Type B pancreatic cell (in vitro differentiated cells): ENCODE measurements around the gene TEX51. TPM values are rescaled to one million over a fixed set of nuclear protein-coding genes. Genes with fewer than 3 reads are reported as not detected.

Source experiments
- DNase-seq: peaks from one replicate; pipeline ENCODE4 v3.0.0; 2021; ENCODE audit warnings: mixed read lengths; ENCODE audit not compliant: unreplicated experiment; ENCODE audit errors: extremely low spot score
- H3K27ac Mint-ChIP-seq: 2 replicates; pipeline ENCODE4 v1.8.0; 2021; ENCODE audit warnings: mild to moderate bottlenecking, mixed read lengths
- H3K27me3 Mint-ChIP-seq: 2 replicates; pipeline ENCODE4 v1.8.0; 2021; ENCODE audit warnings: mixed read lengths
- H3K36me3 Mint-ChIP-seq: 2 replicates; pipeline ENCODE4 v1.8.0; 2021; ENCODE audit warnings: mixed read lengths
- H3K4me1 Mint-ChIP-seq: one replicate; pipeline ENCODE4 v1.8.0; 2021; ENCODE audit warnings: mixed read lengths; ENCODE audit not compliant: unreplicated experiment
- H3K4me3 Mint-ChIP-seq: 2 replicates; pipeline ENCODE4 v1.8.0; 2021; ENCODE audit warnings: mild to moderate bottlenecking, mixed read lengths
- H3K9me3 Mint-ChIP-seq: 2 replicates; pipeline ENCODE4 v1.8.0; 2021; ENCODE audit warnings: mixed read lengths
- CTCF ChIP-seq: fragments of 200-600 bp; sonication (generic); conservative IDR thresholded peaks from 2 replicates; pipeline ENCODE4 v1.5.0; 2021; ENCODE audit warnings: antibody characterized with exemption, mild to moderate bottlenecking
- total RNA-seq: library from RNA; stranded (reverse); gene quantifications from 2 replicates; pipeline ENCODE4 v1.2.1, GENCODE V29; 2021; ENCODE audit warnings: low replicate concordance

TEX51 gene
- total RNA-seq, 1 donor from 2014 or later = not detected

GRCh38 chr2:126888046-126888445, 10.6 kb upstream of the TEX51 start:
- Mint-ChIP-seq H3K4me3 (no peak overlapping the region), H3K27me3 (peaks cover 8% of the 10 kb centered on the region), H3K36me3 (no peaks in the 10 kb centered on the region), H3K9me3 (no peaks in the 10 kb centered on the region), H3K27ac (peak overlapping the region; percentile 36), H3K4me1 (peaks cover 4% of the 10 kb centered on the region)
- no peak for DNase-seq
- no peak for TF ChIP-seq CTCF

- no peaks in the 10 kb centered on the region for H3K9me3 Mint-ChIP-seq
- peaks cover 4% of the 10 kb centered on the region for H3K4me1 Mint-ChIP-seq
- H3K27me3 Mint-ChIP-seq = peaks cover 8% of the 10 kb centered on the region
- no peak for DNase-seq
- H3K27ac Mint-ChIP-seq = no peak overlapping the region
- no peak for TF ChIP-seq CTCF
- H3K4me3 Mint-ChIP-seq = no peak overlapping the region
- no peaks in the 10 kb centered on the region for H3K36me3 Mint-ChIP-seq
Measured at GRCh38 chr2:126889071-126889470, 9.6 kb upstream of the TEX51 start.

- no peak overlapping the region for H3K27ac Mint-ChIP-seq
Measured at GRCh38 chr2:126889496-126890135, 9.1 kb upstream of the TEX51 start.

GRCh38 chr2:126890136-126890510, 8.6 kb upstream of the TEX51 start:
- no peak overlapping the region for H3K27ac Mint-ChIP-seq
- peaks cover 8% of the 10 kb centered on the region for H3K27me3 Mint-ChIP-seq
- H3K4me3 Mint-ChIP-seq = no peak overlapping the region
- no peaks in the 10 kb centered on the region for H3K36me3 Mint-ChIP-seq
- no peak for TF ChIP-seq CTCF
- H3K4me1 Mint-ChIP-seq = peaks cover 4% of the 10 kb centered on the region
- no peaks in the 10 kb centered on the region for H3K9me3 Mint-ChIP-seq
- no peak for DNase-seq

More at GRCh38 chr2:126889496-126890135, 9.1 kb upstream of the TEX51 start:
- H3K27me3 Mint-ChIP-seq = peaks cover 8% of the 10 kb centered on the region
- no peaks in the 10 kb centered on the region for H3K36me3 Mint-ChIP-seq
- no peak overlapping the region for H3K4me3 Mint-ChIP-seq
- DNase-seq = no peak
- peaks cover 4% of the 10 kb centered on the region for H3K4me1 Mint-ChIP-seq
- no peaks in the 10 kb centered on the region for H3K9me3 Mint-ChIP-seq
- TF ChIP-seq CTCF = no peak

- Mint-ChIP-seq H3K27ac (no peak overlapping the region), H3K4me1 (peaks cover 4% of the 10 kb centered on the region), H3K9me3 (no peaks in the 10 kb centered on the region), H3K27me3 (peaks cover 8% of the 10 kb centered on the region), H3K4me3 (no peak overlapping the region), H3K36me3 (no peaks in the 10 kb centered on the region)
- no peak for TF ChIP-seq CTCF
- no peak for DNase-seq
Measured at GRCh38 chr2:126890551-126891450, 7.9 kb upstream of the TEX51 start.
